Purkinje cell (primary cell): Measurements from ENCODE around the gene TP53BP2. TPM values are rescaled to one million over a fixed set of nuclear protein-coding genes. Genes with fewer than 3 reads are reported as not detected.

Experiments used
- polyA plus RNA-seq: library from polyadenylated mRNA; unstranded; fragments of >200 nt; fragmentation: Nextera tagmentation; gene quantifications from 2 replicates; pipeline ENCODE4 v1.2.1, GENCODE V29; 2014

Gene TP53BP2, protein sequence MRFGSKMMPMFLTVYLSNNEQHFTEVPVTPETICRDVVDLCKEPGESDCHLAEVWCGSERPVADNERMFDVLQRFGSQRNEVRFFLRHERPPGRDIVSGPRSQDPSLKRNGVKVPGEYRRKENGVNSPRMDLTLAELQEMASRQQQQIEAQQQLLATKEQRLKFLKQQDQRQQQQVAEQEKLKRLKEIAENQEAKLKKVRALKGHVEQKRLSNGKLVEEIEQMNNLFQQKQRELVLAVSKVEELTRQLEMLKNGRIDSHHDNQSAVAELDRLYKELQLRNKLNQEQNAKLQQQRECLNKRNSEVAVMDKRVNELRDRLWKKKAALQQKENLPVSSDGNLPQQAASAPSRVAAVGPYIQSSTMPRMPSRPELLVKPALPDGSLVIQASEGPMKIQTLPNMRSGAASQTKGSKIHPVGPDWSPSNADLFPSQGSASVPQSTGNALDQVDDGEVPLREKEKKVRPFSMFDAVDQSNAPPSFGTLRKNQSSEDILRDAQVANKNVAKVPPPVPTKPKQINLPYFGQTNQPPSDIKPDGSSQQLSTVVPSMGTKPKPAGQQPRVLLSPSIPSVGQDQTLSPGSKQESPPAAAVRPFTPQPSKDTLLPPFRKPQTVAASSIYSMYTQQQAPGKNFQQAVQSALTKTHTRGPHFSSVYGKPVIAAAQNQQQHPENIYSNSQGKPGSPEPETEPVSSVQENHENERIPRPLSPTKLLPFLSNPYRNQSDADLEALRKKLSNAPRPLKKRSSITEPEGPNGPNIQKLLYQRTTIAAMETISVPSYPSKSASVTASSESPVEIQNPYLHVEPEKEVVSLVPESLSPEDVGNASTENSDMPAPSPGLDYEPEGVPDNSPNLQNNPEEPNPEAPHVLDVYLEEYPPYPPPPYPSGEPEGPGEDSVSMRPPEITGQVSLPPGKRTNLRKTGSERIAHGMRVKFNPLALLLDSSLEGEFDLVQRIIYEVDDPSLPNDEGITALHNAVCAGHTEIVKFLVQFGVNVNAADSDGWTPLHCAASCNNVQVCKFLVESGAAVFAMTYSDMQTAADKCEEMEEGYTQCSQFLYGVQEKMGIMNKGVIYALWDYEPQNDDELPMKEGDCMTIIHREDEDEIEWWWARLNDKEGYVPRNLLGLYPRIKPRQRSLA
- polyA plus RNA-seq: 16.9 and 17.1 TPM in 2 replicates

GRCh38 chr1:223845810-223846682, at the start of gene TP53BP2:
Gene TP53BP2, minus strand, starts transcription at chr1:223845947. Its CDS starts 267 bp downstream, at chr1:223845680.

Other genes starting within 250 kb of the TP53BP2 start
- gene CAPN8, start 180.2 kb downstream of the TP53BP2 start, polyA plus RNA-seq: 2.0 TPM in 1 of 2 replicates, not detected in the other
- 37.3 and 42.3 TPM in 2 replicates for gene CAPN2, start 133.4 kb downstream of the TP53BP2 start, polyA plus RNA-seq